K562 (cell line): ENCODE measurements around the gene SPATA3. TPM values are rescaled to one million over a fixed set of nuclear protein-coding genes. Genes with fewer than 3 reads are reported as not detected.

Experiments
- CBX1 ChIP-seq: sonication (generic); IDR thresholded peaks from 2 replicates; pipeline ENCODE4 v1.6.1; 2016; ENCODE audit warnings: antibody characterized with exemption, low read depth, mild to moderate bottlenecking
- E2F3 ChIP-seq: fragments of 250-450 bp; sonication (Bioruptor Pico); IDR thresholded peaks from 2 replicates; pipeline ENCODE4 v1.4.0; 2020; ENCODE audit warnings: mild to moderate bottlenecking
- HMG20A ChIP-seq: fragments of 450-650 bp; formaldehyde crosslinking; conservative IDR thresholded peaks from 2 replicates; pipeline ENCODE4 v1.4.0; 2020; ENCODE audit warnings: mild to moderate bottlenecking, mixed read lengths
- IRF9 ChIP-seq: fragments of 450-650 bp; IDR thresholded peaks from 2 replicates; pipeline ENCODE4 v1.6.1; 2016; ENCODE audit warnings: missing biosample characterization, missing genetic modification characterization
- PPARD ChIP-seq: fragments of 250-450 bp; sonication (Bioruptor Pico); IDR thresholded peaks from 2 replicates; pipeline ENCODE4 v1.8.0; 2022; ENCODE audit warnings: inconsistent platforms, mild to moderate bottlenecking, moderate library complexity
- SAFB2 ChIP-seq: fragments of 200-400 bp; formaldehyde crosslinking; IDR thresholded peaks from 2 replicates; pipeline ENCODE4 v1.6.1; 2018; ENCODE audit warnings: borderline replicate concordance, low read length, low read depth, moderate library complexity; ENCODE audit not compliant: severe bottlenecking
- SNAPC5 ChIP-seq: fragments of 250-450 bp; sonication (Bioruptor Pico); IDR thresholded peaks from 2 replicates; pipeline ENCODE4 v1.8.0; 2021; ENCODE audit warnings: moderate library complexity, mild to moderate bottlenecking, inconsistent platforms
- ZBTB2 ChIP-seq: fragments of 450-650 bp; IDR thresholded peaks from 2 replicates; pipeline ENCODE4 v1.6.1; 2016; ENCODE audit warnings: antibody characterized with exemption
- ZFP36 ChIP-seq: fragments of 150-350 bp; IDR thresholded peaks from 2 replicates; pipeline ENCODE4 v1.6.1; 2018; ENCODE audit warnings: low read length, low read depth; ENCODE audit not compliant: partially characterized antibody
- ZNF318 ChIP-seq, 2 experiments: fragments of 450-650 bp; IDR thresholded peaks; 2 replicates each; pipeline ENCODE4 v1.6.1; 2016; ENCODE audit warnings: mild to moderate bottlenecking in 2 of 2, borderline replicate concordance in 1 of 2, low read depth in 1 of 2, moderate library complexity in 1 of 2
- ZNF511 ChIP-seq: sonication (generic); formaldehyde crosslinking; IDR thresholded peaks from 2 replicates; pipeline ENCODE4 v1.8.0; 2022; ENCODE audit warnings: mild to moderate bottlenecking, missing genetic modification reagents
- ZNF780A ChIP-seq: fragments of 250-450 bp; sonication (Bioruptor Pico); IDR thresholded peaks from 2 replicates; pipeline ENCODE4 v1.5.0; 2021; ENCODE audit warnings: mild to moderate bottlenecking
- polyA plus RNA-seq, 8 experiments: library from polyadenylated mRNA; depleted of rRNA in 4 of 8; stranded (reverse) in 5 of 8; unstranded in 3 of 8; fragments of >200 nt; fragmentation: Nextera tagmentation in 2 of 8; fragmentation: Illumina TruSeq in 1 of 8; extraction: Ambion mirVana in 2 of 8; extraction: Trizol in 1 of 8; gene quantifications; 2 replicates each; pipeline versions ENCODE4 v1.2.1 to v1.2.3, GENCODE V29; 2011 to 2014; ENCODE audit warnings: inconsistent platforms in 1 of 8, missing spikeins in 1 of 8
- total RNA-seq, 7 experiments: library from RNA; depleted of rRNA in 6 of 7; stranded (reverse); fragments of >200 nt in 6 of 7; fragmentation: Illumina TruSeq in 2 of 7; extraction: Trizol in 2 of 7; gene quantifications; 2 replicates each; pipeline versions ENCODE4 v1.2.1 to v1.2.3, GENCODE V29; 2011 to 2021; ENCODE audit warnings: low replicate concordance in 1 of 7

Gene SPATA3
- total and polyA plus RNA-seq, 9 of the 15 experiments (the other 6 are each of a cell fraction or from before 2014, with no cell fraction given): not detected

GRCh38 chr2:231056453-231057416, 60.8 kb downstream of the SPATA3 start, which contains the start of gene PSMD1 (continued):
- TF ChIP-seq ZNF318 (IDR thresholded peaks at IDR 0.05; ENCODE audit: borderline replicate concordance in 1 of 2, low read depth in 1 of 2) (no peak), ZNF511 (peak; percentile 55; the same call in 1 of the 2 replicates), HMG20A (CRISPR knock-in tag) (no peak), SNAPC5 (CRISPR knock-in tag) (no peak), PPARD (CRISPR knock-in tag) (no peak), ZFP36 (no peak), CBX1 (no peak), ZNF780A (CRISPR knock-in tag) (no peak), IRF9 (no peak), E2F3 (CRISPR knock-in tag) (no peak), ZBTB2 (no peak), SAFB2 (no peak)
